PC-3 (cell line): ENCODE data around the gene ARHGAP22. TPM values are rescaled to one million over a fixed set of nuclear protein-coding genes. Genes with fewer than 3 reads are reported as not detected.

Experiments used
- ATAC-seq: fragments of 200-7000 bp; cut with Tn5 transposase; 2 replicates; pipeline ENCODE4 v1.9.1; 2020; ENCODE audit warnings: mild to moderate bottlenecking, moderate library complexity
- BruUV-seq: library from RNA; stranded (reverse); fragments of 400-500 nt; replicated peaks from 2 replicates; lab custom pipeline; 2021; lab: Mats Ljungman, UMichigan
- CTCF ChIA-PET: fragments of 300-600 bp; sonication (Branson Sonifier 250); formaldehyde crosslinking; loops from one replicate; lab custom pipeline; 2022; ENCODE audit warnings: antibody characterized with exemption; lab: Charles Lee
- POLR2A ChIA-PET: fragments of 300-600 bp; sonication (Branson Sonifier 250); formaldehyde crosslinking; loops from one replicate; lab custom pipeline; 2022; ENCODE audit warnings: antibody characterized with exemption; ENCODE audit not compliant: unreplicated experiment; lab: Charles Lee
- DNase-seq: peaks from one replicate; pipeline ENCODE4 v3.0.0-alpha.2; 2015
- H2AFZ ChIP-seq: fragments of 300-600 bp; sonication (generic); 2 replicates; pipeline ENCODE4 v1.6.0; 2016; ENCODE audit warnings: antibody characterized with exemption, low read length
- H3F3A ChIP-seq: fragments of 300-600 bp; sonication (generic); one replicate; pipeline ENCODE4 v1.6.0; 2017; ENCODE audit warnings: antibody characterized with exemption, low read length, control low read depth, mild to moderate bottlenecking; ENCODE audit not compliant: unreplicated experiment
- H3K27ac ChIP-seq: fragments of 300-600 bp; sonication (generic); 2 replicates; pipeline ENCODE4 v1.5.1; 2016; ENCODE audit warnings: mild to moderate bottlenecking, low read length
- H3K27me3 ChIP-seq: fragments of 300-600 bp; sonication (generic); 2 replicates; pipeline ENCODE4 v1.6.1; 2016; ENCODE audit warnings: low read length, mixed read lengths
- H3K36me3 ChIP-seq: fragments of 300-600 bp; sonication (generic); 2 replicates; pipeline ENCODE4 v1.6.1; 2016; ENCODE audit warnings: low read depth, mixed run types, low read length, mixed read lengths
- H3K4me1 ChIP-seq: fragments of 300-600 bp; sonication (generic); 2 replicates; pipeline ENCODE4 v1.5.1; 2016; ENCODE audit warnings: low read length; ENCODE audit not compliant: insufficient read depth
- H3K4me2 ChIP-seq: fragments of 300-600 bp; sonication (generic); 2 replicates; pipeline ENCODE4 v1.6.0; 2016; ENCODE audit warnings: low read length
- H3K4me3 ChIP-seq: fragments of 300-600 bp; sonication (generic); 2 replicates; pipeline ENCODE4 v1.5.1; 2016; ENCODE audit warnings: mild to moderate bottlenecking, low read length, mixed read lengths
- H3K79me2 ChIP-seq: fragments of 300-600 bp; sonication (generic); 2 replicates; pipeline ENCODE4 v1.6.1; 2017; ENCODE audit warnings: low read length, mixed read lengths
- H3K9ac ChIP-seq: fragments of 300-600 bp; sonication (generic); 2 replicates; pipeline ENCODE4 v1.6.0; 2016; ENCODE audit warnings: mild to moderate bottlenecking, low read length
- H3K9me2 ChIP-seq: fragments of 300-600 bp; sonication (generic); replicated peaks from 2 replicates; pipeline ENCODE4 v1.6.1; 2016; ENCODE audit warnings: mixed run types, low read length, mixed read lengths
- H3K9me3 ChIP-seq: fragments of 300-600 bp; sonication (generic); 2 replicates; pipeline ENCODE4 v1.6.1; 2016; ENCODE audit warnings: low read length, mixed read lengths
- H4K20me1 ChIP-seq: fragments of 300-600 bp; sonication (generic); 2 replicates; pipeline ENCODE4 v1.6.1; 2016; ENCODE audit warnings: low read length, mixed read lengths
- EZH2 ChIP-seq: fragments of 300-600 bp; sonication (generic); IDR thresholded peaks from one replicate; pipeline ENCODE4 v1.6.1; 2017; ENCODE audit warnings: antibody characterized with exemption, mild to moderate bottlenecking, low read length; ENCODE audit not compliant: unreplicated experiment
- EZH2phosphoT487 ChIP-seq: fragments of 300-600 bp; sonication (generic); IDR thresholded peaks from 2 replicates; pipeline ENCODE4 v1.6.1; 2018; ENCODE audit warnings: mild to moderate bottlenecking, antibody characterized with exemption, low read length, borderline replicate concordance
- intact Hi-C: fragments of 100-400 bp; cut with micrococcal nuclease; formaldehyde crosslinking; loops from 2 replicates; pipeline ENCODE4 v1.9.0; 2023
- total RNA-seq: library from RNA; depleted of rRNA; stranded (reverse); fragments of >200 nt; gene quantifications from 2 replicates; pipeline ENCODE4 v1.2.3, GENCODE V29; 2014
- TF ChIP-seq, protein P1 (sequence below): fragments of 300-600 bp; sonication (generic); conservative IDR thresholded peaks from 2 replicates; pipeline ENCODE4 v1.5.1; 2017; ENCODE audit warnings: antibody characterized with exemption, low read depth, mild to moderate bottlenecking, low read length

Gene ARHGAP22
- total RNA-seq, 1 experiment from 2014 or later: 12.2 TPM

DNA sequence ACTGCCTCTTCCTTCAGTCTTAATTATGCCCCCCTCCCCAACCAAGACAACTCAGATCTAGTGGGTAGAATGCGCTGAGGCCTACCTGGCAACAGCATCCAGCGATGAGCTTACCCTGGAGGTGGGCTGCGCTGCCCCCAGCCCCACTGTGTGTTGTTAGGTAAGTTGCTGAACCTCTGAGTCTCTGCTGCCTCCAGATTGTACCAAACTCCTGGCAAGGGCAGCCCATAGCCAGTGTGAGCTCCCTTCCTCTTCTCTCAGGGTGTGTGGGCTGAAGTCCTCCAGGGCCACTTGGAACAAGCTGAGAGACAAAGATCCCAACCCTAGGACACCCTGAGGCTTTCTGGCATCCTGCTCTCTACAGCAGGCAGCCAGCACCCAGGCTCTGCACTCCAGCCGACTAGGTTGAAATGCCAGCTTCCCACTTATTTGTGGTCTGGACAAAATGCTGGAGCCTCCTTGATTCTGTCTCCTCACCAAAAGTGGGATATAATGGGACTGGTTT, 135.3 kb downstream of the ARHGAP22 start:
- CTCF ChIA-PET: no interaction called here
- no TSS peak for BruUV-seq
- intact Hi-C loops: no loop called here

DNA sequence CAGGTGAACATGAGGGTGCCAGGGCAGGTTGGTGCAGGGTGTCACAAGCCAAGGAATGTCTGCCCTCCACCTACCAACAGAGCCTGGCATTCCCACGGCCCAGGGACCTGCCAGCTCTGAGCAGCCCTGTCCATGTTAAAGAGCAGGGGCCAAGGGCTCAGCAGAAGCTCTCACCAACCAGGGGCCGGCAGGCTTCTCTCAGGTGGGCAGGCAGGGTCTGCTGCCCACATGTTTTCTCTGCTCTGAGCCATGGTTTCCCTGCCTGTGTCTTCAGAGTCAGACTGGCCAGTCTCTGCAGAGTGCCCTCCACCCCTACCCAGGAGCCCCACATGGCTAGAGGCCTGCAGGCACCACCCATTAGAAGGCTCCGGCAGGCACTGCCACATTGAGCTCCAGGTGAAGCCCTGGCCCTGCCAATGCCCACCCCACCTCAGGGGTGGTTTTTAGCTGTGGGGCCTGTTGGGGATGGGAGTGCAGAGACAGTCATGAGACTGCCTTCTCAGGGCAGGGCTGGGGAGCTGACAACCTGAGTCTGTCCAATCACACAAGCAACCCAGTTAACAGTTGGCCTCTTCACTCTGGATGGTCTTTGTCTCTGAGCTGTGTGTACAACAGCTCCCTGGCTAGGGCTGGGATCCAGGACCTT, 135.9 kb downstream of the ARHGAP22 start:
- Histone ChIP-seq H2AFZ (no peak overlapping the region), H3K9ac (no peak overlapping the region), H3K4me2 (no peak overlapping the region), H4K20me1 (no peaks in the 10 kb centered on the region), H3K4me3 (no peak overlapping the region), H3F3A (no peaks in the 10 kb centered on the region), H3K79me2 (no peaks in the 10 kb centered on the region), H3K9me3 (no peaks in the 10 kb centered on the region), H3K36me3 (no peaks in the 10 kb centered on the region), H3K27me3 (peaks cover 4% of the 10 kb centered on the region; the same call in 1 of the 2 replicates), H3K27ac (no peak overlapping the region), H3K9me2 (no peaks in the 10 kb centered on the region), H3K4me1 (no peaks in the 10 kb centered on the region)
- DNase-seq (no peak), ATAC-seq (no peak; the same call in 1 of the 2 replicates)
- CTCF ChIA-PET: no interaction called here
- TF ChIP-seq EZH2phosphoT487 (no peak), EZH2 (no peak)
- TF ChIP-seq, protein P1, sequence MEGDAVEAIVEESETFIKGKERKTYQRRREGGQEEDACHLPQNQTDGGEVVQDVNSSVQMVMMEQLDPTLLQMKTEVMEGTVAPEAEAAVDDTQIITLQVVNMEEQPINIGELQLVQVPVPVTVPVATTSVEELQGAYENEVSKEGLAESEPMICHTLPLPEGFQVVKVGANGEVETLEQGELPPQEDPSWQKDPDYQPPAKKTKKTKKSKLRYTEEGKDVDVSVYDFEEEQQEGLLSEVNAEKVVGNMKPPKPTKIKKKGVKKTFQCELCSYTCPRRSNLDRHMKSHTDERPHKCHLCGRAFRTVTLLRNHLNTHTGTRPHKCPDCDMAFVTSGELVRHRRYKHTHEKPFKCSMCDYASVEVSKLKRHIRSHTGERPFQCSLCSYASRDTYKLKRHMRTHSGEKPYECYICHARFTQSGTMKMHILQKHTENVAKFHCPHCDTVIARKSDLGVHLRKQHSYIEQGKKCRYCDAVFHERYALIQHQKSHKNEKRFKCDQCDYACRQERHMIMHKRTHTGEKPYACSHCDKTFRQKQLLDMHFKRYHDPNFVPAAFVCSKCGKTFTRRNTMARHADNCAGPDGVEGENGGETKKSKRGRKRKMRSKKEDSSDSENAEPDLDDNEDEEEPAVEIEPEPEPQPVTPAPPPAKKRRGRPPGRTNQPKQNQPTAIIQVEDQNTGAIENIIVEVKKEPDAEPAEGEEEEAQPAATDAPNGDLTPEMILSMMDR: no peak
- POLR2A ChIA-PET: no interaction called here
- intact Hi-C loops: no loop called here
- BruUV-seq: no TSS peak

More for the DNA sequence above, 135.3 kb downstream of the ARHGAP22 start:
- H3K27ac ChIP-seq: no peak overlapping the region
- H3K36me3 ChIP-seq: no peaks in the 10 kb centered on the region
- H3F3A ChIP-seq: no peaks in the 10 kb centered on the region
- no peaks in the 10 kb centered on the region for H3K4me1 ChIP-seq
- no peak for DNase-seq
- no peak for ATAC-seq
- POLR2A ChIA-PET: no interaction called here
- H4K20me1 ChIP-seq: no peaks in the 10 kb centered on the region
- H2AFZ ChIP-seq: no peak overlapping the region
- H3K4me3 ChIP-seq: no peak overlapping the region
- H3K27me3 ChIP-seq: peaks cover 4% of the 10 kb centered on the region; the same call in 1 of the 2 replicates
- H3K9me3 ChIP-seq: no peaks in the 10 kb centered on the region
- TF ChIP-seq EZH2: no peak
- TF ChIP-seq, protein P1: no peak
- no peak for TF ChIP-seq EZH2phosphoT487
- no peaks in the 10 kb centered on the region for H3K9me2 ChIP-seq
- no peak overlapping the region for H3K4me2 ChIP-seq
- H3K79me2 ChIP-seq: no peaks in the 10 kb centered on the region
- no peak overlapping the region for H3K9ac ChIP-seq

DNA sequence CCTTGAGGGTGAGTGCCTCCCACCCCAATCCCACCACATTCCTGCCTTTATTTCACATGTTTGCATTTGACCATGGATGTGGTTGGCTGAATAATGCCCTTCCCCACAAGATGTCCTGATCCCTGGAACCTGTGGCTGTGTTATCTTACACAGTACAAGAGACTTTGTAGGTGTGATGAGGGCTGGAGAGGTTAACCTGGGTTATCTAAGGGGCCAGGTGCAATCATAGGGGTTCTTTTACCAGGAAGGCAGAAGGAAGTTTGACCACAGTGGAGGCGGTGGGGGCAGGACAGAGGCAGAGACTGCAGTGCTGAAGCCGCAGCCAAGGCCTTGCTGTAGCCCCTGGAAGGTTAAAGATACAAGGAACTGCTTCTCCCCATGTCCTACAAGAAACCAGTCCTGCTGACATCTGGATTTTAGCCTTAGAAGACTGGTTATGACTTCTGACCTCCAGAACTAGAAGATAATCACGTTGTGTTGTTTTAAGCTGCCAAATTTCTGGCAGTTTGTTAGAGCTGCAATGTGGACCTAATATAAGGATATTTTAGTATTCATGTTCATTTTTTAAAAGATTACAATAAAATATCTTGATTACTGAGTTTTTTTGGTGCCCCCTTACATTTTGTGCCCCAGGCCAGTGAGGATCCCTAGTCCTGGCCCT, 136.6 kb downstream of the ARHGAP22 start:
- Histone ChIP-seq H3K27ac (no peak overlapping the region), H3K9ac (no peak overlapping the region), H3K79me2 (no peaks in the 10 kb centered on the region), H3F3A (no peaks in the 10 kb centered on the region), H3K36me3 (no peaks in the 10 kb centered on the region), H3K27me3 (peaks cover 4% of the 10 kb centered on the region; the same call in 1 of the 2 replicates), H3K4me3 (no peak overlapping the region), H2AFZ (no peak overlapping the region), H3K4me1 (no peaks in the 10 kb centered on the region), H3K4me2 (no peak overlapping the region), H3K9me3 (no peaks in the 10 kb centered on the region), H4K20me1 (no peaks in the 10 kb centered on the region), H3K9me2 (no peaks in the 10 kb centered on the region)
- POLR2A ChIA-PET: no interaction called here
- no peak for DNase-seq
- no peak for ATAC-seq
- TF ChIP-seq, protein P1: no peak
- TF ChIP-seq EZH2 (no peak), EZH2phosphoT487 (no peak)
- intact Hi-C loops: no loop called here
- CTCF ChIA-PET: no interaction called here
- no TSS peak for BruUV-seq
